Limb (tissue), 2 donors: ENCODE results near the gene DLK1.
A peak's percentile ranks its signal among the peaks of the same experiment; 100 is the strongest.

ENCODE experiments used
- DNase-seq, 2 donors: peaks; one replicate each; pipeline ENCODE4 v3.0.0-alpha.2; 2016; ENCODE audit errors: extremely low spot score in 2 of 2

DLK1 gene

DNA sequence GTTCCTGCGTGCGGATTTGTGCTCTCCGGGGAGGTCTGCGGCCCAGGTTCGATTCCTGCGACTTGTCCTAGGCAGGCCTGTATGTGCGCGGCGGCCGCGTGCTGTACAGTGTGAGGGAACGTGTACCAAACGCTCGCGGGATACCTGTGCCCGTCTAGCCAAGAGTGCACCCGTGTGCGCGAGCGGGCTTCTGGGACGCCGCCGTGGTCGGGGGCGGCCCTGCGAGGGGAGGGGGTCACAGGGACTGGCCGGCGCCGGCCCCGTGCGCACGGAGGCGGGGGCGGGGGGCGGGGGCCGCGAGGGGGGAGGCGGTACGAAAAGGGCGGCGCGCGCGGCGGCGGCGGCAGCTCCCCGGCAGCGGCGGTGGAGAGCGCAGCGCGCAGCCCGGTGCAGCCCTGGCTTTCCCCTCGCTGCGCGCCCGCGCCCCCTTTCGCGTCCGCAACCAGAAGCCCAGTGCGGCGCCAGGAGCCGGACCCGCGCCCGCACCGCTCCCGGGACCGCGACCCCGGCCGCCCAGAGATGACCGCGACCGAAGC is at the start of gene DLK1:
DLK1 (plus strand) TSS at position 343 of the 536 bp plus-strand sequence; CDS start at position 520, 177 bp downstream.
- DNase-seq, result peak; percentile 28 to 73

DNA sequence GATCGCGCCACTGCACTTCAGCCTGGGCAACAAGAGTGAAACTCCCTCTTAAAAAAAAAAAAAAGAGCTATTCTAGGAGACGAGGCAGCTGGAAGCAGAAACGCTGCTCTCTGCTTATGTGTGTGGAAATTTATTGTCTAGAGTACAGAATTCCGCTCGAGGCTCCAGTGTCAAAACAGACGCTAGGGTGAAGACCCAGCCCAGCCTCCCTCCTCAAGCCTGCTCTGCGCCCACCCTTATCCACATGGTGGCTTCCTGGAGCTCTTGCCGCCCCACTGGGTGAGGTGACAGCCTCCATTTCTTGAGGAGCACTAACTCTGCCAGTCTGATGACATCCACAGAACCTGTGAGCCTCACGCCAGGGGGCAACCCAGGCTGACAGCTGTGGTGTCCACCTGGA is 49.5 kb upstream of the DLK1 start:
- DNase-seq, result peak in 1 of 2 donors; percentile 60

- DNase-seq, result peak; percentile 88 to 92
These were observed 48.9 kb upstream of the DLK1 start for GRCh38 chr14:100677554-100678468.

GRCh38 chr14:100678469-100678828 is 48.2 kb upstream of the DLK1 start:
- DNase-seq, result peak; percentile 78

- no peak for DNase-seq
These were observed 47.5 kb upstream of the DLK1 start for GRCh38 chr14:100679153-100679552.

DNA sequence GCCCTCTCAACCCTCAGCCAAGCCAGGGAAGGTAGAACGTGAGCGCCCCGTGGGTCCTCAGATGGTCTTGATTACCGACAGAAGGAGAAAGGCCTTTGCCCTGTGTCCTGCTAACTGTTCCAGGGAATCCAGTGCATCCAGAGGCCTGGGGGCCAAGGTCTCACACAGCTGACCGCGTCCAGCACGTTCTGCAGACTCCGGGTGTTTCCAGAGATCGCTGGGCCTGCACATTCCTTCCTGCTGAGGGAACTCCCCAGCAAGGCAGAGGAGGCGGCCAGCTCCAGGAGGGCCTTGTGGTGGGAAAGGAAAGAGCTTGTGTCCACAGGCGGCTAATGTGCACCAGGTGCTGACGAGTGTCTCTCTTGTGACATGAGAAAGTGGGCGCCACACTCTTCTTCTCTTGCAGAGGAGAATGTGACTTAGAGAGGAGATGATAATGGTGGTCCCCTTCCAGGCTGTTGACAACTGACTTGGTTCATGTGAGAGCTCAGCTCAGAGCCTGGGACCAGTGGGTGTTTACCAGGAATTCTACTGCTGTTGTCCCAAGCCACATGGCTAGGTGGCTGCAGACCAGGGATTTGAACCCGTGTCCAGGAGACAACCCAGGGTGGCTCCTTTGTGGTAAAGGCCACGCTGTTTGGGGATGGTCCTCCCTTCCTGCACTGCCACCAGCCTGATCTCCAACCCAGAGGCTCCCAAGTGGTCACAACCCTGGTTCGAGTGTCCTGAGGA is 46.8 kb upstream of the DLK1 start:
- DNase-seq, result peak; percentile 76 to 85

- no peak for DNase-seq
These were observed 46.1 kb upstream of the DLK1 start for GRCh38 chr14:100680439-100681051.

GRCh38 chr14:100681111-100681510 is 45.6 kb upstream of the DLK1 start:
- DNase-seq, result no peak

GRCh38 chr14:100682749-100683148 is 43.9 kb upstream of the DLK1 start:
- DNase-seq, result no peak

DNA sequence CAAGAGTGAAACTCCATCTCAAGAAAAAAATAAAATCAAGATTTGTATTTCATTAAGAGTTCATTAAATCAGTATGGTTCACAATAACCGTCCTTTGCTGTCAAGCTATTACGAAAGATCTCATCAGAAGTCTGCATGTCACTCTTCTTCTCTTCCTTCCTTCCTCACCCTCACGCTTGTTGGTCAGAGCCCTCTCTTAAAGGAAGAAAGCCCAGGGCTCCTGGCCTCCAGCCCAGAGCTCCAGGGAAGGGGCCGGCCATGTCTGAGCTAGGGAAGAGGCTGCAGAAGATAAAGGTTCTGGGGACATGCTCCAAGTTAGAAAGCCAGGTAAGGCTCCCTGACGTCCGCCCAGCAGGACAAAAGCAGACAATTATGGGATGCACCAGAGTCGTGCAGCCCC is 43.1 kb upstream of the DLK1 start:
- no peak for DNase-seq

DNA sequence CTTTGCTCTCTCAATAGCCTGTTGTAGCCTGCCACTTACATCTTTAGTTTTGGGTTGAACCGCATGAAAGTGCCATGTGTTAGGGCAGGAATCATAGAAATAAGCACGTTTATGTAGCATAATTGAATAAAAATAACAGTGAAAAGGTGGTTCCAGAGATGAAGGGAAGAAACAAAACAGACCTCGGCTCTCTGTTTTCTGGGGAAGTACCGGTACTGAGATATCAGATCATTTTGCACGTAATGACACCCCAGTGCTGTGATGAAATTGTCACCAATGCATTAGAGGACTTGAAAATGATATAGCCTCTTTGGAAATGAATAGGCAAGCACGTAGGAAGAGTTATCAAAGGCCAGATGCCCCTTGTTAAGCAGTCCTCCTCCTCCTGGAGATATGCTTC is 42.5 kb upstream of the DLK1 start:
- DNase-seq, result no peak

GRCh38 chr14:100684961-100685360 is 41.7 kb upstream of the DLK1 start:
- DNase-seq, result no peak

DNA sequence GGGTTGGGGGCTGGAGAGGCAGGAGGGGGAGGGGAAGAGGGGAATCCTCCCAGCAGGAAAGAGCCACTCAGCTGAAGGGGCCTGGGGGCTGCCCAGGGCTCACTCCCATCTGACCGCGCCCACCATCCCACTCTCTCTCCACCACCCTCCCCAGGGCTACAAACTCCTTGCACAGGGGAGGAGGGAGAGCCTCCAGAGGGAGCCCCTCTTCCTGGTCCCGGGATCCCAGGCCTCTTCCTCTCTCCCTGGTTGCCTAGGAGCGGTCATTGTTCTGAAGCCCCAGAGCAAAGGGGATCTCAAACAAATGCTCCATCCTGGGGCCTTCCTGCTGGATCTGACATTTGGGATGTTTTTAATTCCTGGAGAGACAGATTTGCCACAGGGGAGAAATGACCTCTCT is 39.8 kb upstream of the DLK1 start:
- DNase-seq, result no peak

- no peak for DNase-seq
These were observed 39.3 kb upstream of the DLK1 start for GRCh38 chr14:100687386-100687785.

DNA sequence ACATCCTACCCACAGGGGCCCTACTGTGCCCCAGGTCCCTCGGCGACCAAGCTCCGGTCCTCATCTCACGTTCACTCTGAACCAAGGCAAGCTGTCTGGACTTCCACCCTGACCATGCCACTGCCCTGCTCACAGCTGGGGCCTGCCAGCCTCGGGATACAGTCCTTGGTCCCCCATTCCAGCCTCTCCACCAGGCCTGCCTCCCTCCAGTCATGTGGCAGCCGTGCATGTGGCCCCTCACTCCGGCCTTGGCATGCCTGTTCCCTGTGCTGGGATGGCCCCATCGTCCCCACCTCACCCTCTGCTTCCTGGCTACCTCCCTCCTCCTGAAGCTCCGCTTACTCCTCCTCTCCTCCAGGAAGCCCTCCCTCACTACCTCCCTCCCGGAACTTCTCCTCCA is 38.6 kb upstream of the DLK1 start:
- no peak for DNase-seq

GRCh38 chr14:100688598-100689461 is 37.9 kb upstream of the DLK1 start:
- DNase-seq, result no peak

- no peak for DNase-seq
These were observed 36.0 kb upstream of the DLK1 start for GRCh38 chr14:100690672-100691071.

- DNase-seq, result no peak
These were observed 35.2 kb upstream of the DLK1 start for GRCh38 chr14:100691395-100692056.

GRCh38 chr14:100692256-100692655 is 34.4 kb upstream of the DLK1 start:
- DNase-seq, result no peak

DNA sequence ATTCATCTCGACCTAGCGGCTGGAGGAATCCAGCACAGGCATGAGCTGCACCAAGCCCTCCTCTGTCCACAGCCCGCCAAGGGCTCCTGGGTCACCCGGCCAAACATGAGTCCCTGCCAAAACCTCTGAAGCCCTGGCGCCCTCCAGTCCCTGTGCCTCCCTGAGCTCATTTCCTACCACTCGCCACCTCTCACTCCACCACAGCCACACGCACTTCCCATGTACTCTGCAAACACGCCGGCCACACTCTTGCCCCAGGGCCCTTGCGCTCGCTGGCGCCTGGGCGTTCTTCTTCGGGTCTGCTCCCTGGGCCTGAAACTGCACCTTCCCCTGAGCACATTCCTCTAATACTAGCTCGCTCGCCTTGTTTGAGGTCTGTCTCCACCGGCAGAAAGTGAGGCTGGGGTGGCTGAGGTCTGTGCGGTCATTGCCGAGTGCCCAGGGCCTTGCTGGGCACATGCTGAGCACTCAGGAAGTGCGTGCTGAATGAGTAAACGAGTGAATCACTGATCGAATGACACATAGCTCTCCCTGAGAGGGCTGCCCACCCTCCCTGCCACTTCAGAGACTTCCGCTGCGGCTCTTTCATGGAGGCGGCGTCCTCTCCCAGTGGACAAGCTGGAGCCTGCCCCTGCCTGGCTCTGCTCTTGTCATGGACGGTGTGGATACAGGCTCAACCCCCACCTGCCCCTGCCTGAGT is 33.7 kb upstream of the DLK1 start:
- DNase-seq, result no peak
